Memory B cell (primary cell): Measurements from ENCODE around the gene CTIF.

Experiments
- ATAC-seq: fragments of 150-1000 bp; cut with Tn5 transposase; 2 replicates; pipeline ENCODE4 v1.10.0; 2021; ENCODE audit warnings: low read depth, mild to moderate bottlenecking, moderate library complexity
- DNase-seq, 2 donors: peaks; one replicate each; pipeline ENCODE4 v3.0.0; 2022; ENCODE audit warnings: low spot score in 2 of 2
- H3K27ac Mint-ChIP-seq: one replicate; pipeline ENCODE4 v1.8.0; 2022; ENCODE audit warnings: mild to moderate bottlenecking, moderate library complexity, mixed read lengths
- H3K27me3 Mint-ChIP-seq: one replicate; pipeline ENCODE4 v1.8.0; 2022; ENCODE audit warnings: mixed read lengths
- H3K36me3 Mint-ChIP-seq: one replicate; pipeline ENCODE4 v1.8.0; 2022; ENCODE audit warnings: mild to moderate bottlenecking, mixed read lengths
- H3K4me1 Mint-ChIP-seq: one replicate; pipeline ENCODE4 v1.8.0; 2022; ENCODE audit warnings: mixed read lengths
- H3K4me3 Mint-ChIP-seq: one replicate; pipeline ENCODE4 v1.8.0; 2022; ENCODE audit warnings: mild to moderate bottlenecking, moderate library complexity, mixed read lengths
- H3K9me3 Mint-ChIP-seq: one replicate; pipeline ENCODE4 v1.8.0; 2022; ENCODE audit warnings: mixed read lengths

Gene CTIF

DNA sequence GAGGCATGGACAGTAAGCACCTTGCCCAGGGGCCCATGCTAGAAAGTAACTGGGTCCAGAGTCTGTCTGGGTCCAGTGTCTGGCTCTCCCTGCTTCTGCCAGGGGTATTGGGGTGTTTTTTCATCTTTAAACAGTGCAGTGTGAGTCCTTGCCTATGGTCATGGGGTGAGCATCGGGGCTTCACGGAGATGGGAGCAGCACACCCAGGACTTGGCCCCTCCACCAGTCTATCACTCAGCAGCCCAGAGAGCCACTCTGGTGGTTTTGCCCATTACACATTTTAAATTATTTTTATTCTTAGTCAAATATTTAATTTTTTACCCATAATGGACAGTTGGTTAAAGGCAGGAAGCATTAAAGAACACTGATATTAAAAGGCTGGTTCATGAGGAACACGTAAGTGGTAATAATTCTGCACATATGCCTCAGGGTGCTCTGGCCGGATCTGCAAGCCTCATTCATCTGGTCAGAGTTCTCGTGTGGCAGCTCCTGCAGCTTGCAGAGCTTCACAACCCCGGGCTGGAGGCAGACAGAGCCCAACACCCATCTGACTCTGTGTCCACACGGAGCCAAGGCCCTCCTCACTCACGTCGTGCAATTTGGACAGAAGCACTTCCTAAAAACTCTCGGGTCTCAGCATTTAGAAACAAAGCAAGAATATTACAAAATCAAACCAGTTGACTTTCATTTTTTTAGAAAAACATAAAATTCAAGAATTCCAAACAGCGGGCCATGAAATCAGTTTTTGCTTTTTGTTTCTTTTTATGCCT, 204.1 kb downstream of the CTIF start:
- ATAC-seq = no peak
- DNase-seq = no peak
- no peaks in the 10 kb centered on the region for H3K9me3 Mint-ChIP-seq
- no peaks in the 10 kb centered on the region for H3K36me3 Mint-ChIP-seq
- no peaks in the 10 kb centered on the region for H3K27me3 Mint-ChIP-seq
- H3K4me3 Mint-ChIP-seq = no peak overlapping the region
- no peak overlapping the region for H3K27ac Mint-ChIP-seq
- H3K4me1 Mint-ChIP-seq = no peaks in the 10 kb centered on the region

DNA sequence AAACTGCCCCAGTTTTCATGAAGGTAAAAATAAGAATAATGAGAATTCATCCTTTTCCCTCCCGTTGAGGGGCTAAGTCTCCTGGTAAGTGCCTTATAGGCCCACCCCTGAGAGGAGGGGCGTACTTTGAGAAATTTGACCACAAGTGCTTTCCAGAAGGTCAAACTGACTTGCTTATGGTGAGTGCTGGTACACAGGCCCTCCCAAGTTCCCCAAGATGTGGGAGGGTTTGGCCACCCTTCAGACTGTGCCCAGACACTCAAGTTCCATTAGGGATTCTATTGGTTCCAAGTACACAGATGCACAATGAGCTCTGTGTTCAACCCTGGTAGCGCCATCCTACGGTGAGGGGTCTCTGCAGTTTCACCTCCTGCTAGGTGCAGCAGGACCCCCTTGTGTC, 205.1 kb downstream of the CTIF start:
- Mint-ChIP-seq H3K27ac (no peak overlapping the region), H3K9me3 (no peaks in the 10 kb centered on the region), H3K36me3 (no peaks in the 10 kb centered on the region), H3K4me3 (no peak overlapping the region), H3K27me3 (no peaks in the 10 kb centered on the region), H3K4me1 (no peaks in the 10 kb centered on the region)
- DNase-seq (no peak), ATAC-seq (no peak)

DNA sequence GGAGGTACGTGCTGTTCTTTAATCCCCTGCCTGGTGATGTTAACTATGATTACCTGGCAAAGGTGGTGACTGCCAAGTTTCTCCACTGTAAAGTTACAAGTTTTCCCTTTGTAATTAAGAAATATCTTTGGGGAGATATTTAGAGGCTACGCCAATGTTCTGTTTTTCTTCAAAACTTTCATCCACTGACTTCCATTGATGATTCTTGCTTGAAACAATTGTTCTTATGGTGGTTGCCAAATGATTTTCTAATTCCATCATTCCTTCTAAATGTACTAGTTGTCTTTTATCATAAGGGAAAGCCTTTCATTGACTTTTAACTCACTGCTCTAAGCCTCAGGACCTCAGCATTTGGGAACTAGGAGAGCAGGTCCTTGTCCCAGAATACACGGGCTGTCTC, 206.5 kb downstream of the CTIF start:
- H3K27me3 Mint-ChIP-seq = no peaks in the 10 kb centered on the region
- no peak overlapping the region for H3K27ac Mint-ChIP-seq

DNA sequence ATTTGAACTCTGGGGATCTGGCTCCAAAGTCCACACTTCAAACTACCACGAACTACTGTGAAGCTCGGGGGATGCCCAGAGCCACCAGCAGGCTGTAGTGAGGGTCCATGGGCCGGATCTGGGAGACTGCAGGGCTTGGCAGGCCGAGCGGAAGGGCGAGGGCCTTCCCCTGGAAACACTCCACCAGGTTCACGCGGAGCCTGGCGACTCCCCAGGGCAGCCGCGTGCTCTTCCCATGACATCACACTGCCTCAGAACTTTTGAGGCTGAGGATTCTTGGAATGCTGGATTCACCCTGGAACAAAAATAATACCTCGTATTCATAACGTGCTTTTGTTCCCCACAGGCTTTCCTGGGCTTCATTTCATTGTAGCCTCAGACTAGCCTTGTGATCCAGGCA, 210.9 kb downstream of the CTIF start:
- H3K9me3 Mint-ChIP-seq = no peaks in the 10 kb centered on the region
- H3K36me3 Mint-ChIP-seq = no peaks in the 10 kb centered on the region
- no peak for ATAC-seq
- no peaks in the 10 kb centered on the region for H3K4me1 Mint-ChIP-seq
- H3K27me3 Mint-ChIP-seq = no peaks in the 10 kb centered on the region
- no peak for DNase-seq
- H3K4me3 Mint-ChIP-seq = no peak overlapping the region
- H3K27ac Mint-ChIP-seq = no peak overlapping the region

More for the DNA sequence above, 206.5 kb downstream of the CTIF start:
- DNase-seq (no peak), ATAC-seq (no peak)
- Mint-ChIP-seq H3K36me3 (no peaks in the 10 kb centered on the region), H3K4me3 (no peak overlapping the region), H3K9me3 (no peaks in the 10 kb centered on the region), H3K4me1 (no peaks in the 10 kb centered on the region)

DNA sequence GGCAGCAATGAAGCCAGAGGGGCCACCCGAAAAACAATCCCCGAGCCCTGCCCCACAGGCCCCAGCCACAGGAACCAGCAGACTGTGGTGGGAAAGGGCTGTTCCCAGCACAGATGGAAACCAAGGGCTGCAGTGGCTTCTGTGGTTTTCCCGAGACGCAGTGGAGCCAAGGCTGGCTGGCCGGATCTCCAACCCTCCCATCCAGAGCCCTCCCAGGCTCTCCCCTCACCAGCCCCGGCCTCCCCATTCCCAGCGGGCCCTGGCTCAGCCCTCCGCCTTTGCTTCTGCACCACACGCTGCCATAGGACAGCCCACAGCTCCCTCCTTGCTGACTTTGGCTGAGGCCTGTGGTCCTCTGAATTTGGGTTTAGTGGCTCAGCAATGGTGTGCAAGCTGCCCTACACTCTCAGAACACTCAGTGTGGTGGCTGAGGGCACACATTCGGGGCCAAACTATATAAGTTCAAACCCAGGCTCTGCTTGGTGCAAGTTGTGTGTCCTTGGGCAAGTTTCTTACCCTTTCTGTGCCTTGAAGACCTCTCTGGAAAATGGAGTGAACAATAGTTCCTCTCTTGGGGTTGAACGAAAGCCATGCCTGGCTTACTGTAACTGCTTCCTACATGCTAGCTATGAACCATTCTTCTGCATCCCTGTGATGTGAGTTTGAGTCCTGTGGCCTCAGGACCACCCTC, 211.8 kb downstream of the CTIF start:
- Mint-ChIP-seq H3K9me3 (no peaks in the 10 kb centered on the region), H3K27me3 (no peaks in the 10 kb centered on the region), H3K4me1 (peaks cover 3% of the 10 kb centered on the region), H3K27ac (no peak overlapping the region), H3K4me3 (no peak overlapping the region), H3K36me3 (no peaks in the 10 kb centered on the region)
- no peak for DNase-seq
- no peak for ATAC-seq

DNA sequence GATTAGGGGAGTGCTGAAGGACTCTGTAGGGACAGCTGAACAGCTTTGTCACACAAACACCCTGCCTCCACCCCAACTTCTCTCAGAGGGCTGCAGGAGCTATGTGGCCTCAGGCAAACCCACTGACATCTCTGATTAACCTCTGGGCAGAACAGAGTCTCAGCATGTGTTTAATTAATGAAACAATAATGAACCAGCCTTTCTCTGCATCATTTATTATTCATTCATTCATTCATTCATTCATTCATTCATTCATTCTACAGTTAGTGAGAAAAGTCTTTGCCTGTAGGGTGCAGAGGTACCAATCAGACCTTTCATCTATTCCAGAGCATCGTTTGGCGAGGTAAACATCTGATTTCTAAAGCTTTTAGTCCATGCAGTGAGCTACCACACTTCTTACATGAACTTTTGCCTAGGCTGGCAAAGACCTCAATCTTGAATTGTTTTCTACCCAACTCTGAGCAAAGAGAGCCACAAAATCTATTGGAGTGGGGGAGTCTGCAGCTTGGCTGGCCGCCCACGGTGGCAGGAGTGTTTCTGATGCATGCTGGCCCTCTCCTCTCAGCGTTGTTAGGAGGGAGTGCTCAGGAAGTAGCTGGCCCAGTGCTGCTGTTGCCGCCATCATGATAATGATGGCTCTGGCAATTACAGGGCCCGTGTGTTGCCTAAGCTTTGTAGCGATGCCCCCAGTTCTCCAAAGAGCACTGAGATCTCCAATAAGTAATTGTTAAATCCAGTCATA, 213.1 kb downstream of the CTIF start:
- DNase-seq (no peak), ATAC-seq (no peak)
- H3K36me3 Mint-ChIP-seq = no peaks in the 10 kb centered on the region
- H3K27me3 Mint-ChIP-seq = no peaks in the 10 kb centered on the region
- no peak overlapping the region for H3K4me3 Mint-ChIP-seq
- H3K4me1 Mint-ChIP-seq = peaks cover 3% of the 10 kb centered on the region
- no peaks in the 10 kb centered on the region for H3K9me3 Mint-ChIP-seq
- no peak overlapping the region for H3K27ac Mint-ChIP-seq

DNA sequence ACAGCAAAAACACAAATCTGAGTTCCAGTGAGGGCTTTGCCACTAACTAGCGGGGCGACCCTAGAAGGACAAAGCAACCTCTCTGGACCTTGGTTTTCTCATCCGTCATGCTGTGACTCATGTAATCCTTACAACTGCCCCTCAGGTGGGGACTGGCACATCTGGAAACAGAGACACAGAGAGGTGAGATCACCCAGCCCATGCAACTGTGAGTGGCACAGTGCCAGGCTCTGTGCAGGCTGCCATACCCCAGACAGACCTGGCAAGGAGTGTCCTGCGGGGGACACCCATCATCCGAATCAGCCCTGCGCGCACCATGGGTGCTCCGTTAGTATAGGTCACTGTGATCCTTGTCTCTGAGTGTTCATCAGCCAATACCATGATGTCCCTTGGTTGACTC, 213.6 kb downstream of the CTIF start:
- no peak for DNase-seq
- Mint-ChIP-seq H3K4me3 (no peak overlapping the region), H3K36me3 (no peaks in the 10 kb centered on the region), H3K9me3 (no peaks in the 10 kb centered on the region), H3K4me1 (peaks cover 3% of the 10 kb centered on the region), H3K27me3 (no peaks in the 10 kb centered on the region), H3K27ac (no peak overlapping the region)
- no peak for ATAC-seq

DNA sequence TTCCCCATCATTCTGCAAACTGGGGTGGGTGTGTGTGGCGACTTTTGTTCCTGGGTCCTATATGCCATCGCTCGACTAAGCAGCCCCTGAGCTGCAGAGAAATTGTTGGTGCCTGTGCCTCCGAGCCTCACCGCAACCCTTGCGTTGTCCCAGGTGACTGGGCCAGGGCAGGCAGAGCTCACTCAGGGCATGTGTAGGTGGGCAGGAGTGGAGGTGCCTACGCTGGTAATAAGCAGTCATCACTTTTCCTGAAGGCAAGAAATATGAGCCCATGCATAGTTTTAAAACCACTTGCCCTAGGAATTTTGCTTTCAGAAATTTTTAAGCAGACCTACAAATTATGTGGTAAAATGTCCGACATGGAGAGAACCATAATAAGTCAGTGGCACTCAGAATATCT, 214.1 kb downstream of the CTIF start:
- DNase-seq (no peak), ATAC-seq (no peak)
- Mint-ChIP-seq H3K9me3 (no peaks in the 10 kb centered on the region), H3K27me3 (no peaks in the 10 kb centered on the region), H3K4me3 (no peak overlapping the region), H3K27ac (no peak overlapping the region), H3K4me1 (peaks cover 3% of the 10 kb centered on the region), H3K36me3 (no peaks in the 10 kb centered on the region)

DNA sequence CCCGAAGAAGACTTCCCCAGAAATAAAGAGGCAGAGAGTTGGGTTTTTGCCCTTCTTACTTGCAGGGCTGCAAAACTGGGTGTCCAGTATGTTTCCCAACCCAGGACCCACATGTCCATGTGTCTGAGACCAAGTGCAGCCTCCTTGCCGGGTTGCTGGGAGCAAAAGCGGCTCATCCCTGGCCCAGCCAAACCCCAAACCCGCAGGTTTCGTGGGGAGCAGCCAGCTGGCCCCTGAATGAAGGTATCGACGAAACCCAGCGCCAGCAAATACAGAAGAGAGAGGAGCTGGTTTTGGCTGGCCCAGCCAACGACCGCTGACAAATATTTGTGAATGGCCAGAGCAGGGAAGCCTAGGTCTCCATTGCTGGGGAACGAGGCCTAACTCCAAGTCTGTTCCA, 214.9 kb downstream of the CTIF start:
- Mint-ChIP-seq H3K4me3 (no peak overlapping the region), H3K27ac (no peak overlapping the region), H3K27me3 (no peaks in the 10 kb centered on the region), H3K4me1 (peaks cover 3% of the 10 kb centered on the region), H3K36me3 (no peaks in the 10 kb centered on the region), H3K9me3 (no peaks in the 10 kb centered on the region)
- DNase-seq = no peak
- no peak for ATAC-seq

DNA sequence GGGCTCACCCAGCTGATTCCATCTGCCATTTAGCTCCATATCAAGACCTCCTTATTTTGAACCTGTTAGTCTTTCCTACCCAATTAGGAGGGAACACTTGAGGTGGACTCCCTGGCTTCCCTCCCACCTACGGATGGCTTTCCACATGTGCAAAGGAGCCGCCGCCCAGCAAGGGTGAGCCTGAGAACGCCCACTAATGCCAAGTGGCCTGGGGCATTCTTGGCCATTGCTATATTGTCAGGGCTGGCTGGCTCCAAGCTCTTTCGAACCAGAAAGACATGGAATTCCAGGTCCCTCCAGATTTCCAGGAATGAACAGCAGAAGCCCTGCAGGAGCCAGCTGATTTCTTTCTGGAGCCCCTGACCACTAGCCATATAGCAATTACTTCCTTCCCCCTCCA, 215.7 kb downstream of the CTIF start:
- no peak for ATAC-seq
- peak overlapping the region; percentile 9 for H3K27ac Mint-ChIP-seq

DNA sequence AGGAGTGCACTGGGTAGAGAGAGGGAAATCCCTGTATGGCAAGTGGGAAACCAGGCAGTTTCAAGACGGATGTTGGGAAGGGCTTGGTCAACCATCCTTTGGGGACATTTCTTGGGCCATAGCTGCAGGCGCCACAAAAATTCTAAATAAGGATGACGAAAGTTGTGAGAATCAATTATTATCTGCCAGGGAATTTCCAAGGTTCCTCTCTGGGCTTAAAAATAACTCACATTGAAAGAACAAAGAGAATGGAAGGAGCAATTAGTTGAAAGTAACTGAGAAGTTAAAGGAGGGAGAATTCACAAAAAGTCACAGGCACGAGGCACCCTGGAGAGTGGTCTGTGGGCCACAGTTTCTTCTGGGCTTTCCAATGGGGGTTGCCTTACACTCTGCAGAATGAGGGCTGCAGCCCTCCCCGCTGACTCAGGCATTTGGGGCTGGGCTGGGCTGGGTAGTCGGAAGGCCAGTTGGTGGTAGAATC, 216.2 kb downstream of the CTIF start:
- Mint-ChIP-seq H3K9me3 (no peaks in the 10 kb centered on the region), H3K4me3 (no peak overlapping the region), H3K36me3 (no peaks in the 10 kb centered on the region), H3K4me1 (peaks cover 3% of the 10 kb centered on the region), H3K27me3 (no peaks in the 10 kb centered on the region), H3K27ac (peak overlapping the region; percentile 9)
- DNase-seq (no peak), ATAC-seq (no peak)

More for the DNA sequence above, 215.7 kb downstream of the CTIF start:
- no peak for DNase-seq
- no peaks in the 10 kb centered on the region for H3K36me3 Mint-ChIP-seq
- H3K4me3 Mint-ChIP-seq = no peak overlapping the region
- no peaks in the 10 kb centered on the region for H3K27me3 Mint-ChIP-seq
- no peaks in the 10 kb centered on the region for H3K9me3 Mint-ChIP-seq
- peaks cover 3% of the 10 kb centered on the region for H3K4me1 Mint-ChIP-seq

DNA sequence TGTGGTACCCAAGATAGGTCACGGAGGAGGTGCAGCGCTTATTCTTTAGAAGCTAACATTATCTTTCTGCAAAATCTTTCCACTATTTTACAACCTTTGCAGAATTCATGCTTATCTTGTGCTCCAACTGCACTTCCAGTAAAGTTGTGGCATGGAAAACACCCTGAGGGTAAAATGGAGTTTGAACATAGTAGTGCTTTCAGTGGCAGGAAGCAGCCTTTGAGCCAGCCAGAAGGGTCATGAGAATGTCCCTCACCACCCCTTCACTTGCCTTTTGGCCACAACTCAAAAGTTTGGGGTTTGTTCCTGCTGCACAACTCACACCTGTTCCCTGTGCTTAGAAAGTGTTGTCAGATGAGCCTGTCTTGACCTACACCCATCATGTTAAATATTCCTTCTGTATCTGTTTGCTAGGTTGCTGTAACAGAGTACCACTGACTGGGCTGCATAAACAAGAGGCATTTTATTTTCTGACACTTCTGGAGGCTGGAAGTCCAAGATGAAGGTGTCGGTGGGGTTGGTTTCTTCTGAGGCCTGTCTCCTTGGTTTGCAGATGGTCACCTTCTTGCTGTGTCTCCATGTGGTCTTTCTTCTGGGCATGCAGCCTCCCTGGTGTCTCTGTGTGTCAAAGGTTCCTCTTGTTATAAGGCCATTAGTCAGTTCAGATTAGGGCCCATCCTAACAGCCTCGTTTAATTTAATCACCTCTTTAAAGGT, 217.8 kb downstream of the CTIF start:
- ATAC-seq = no peak

DNA sequence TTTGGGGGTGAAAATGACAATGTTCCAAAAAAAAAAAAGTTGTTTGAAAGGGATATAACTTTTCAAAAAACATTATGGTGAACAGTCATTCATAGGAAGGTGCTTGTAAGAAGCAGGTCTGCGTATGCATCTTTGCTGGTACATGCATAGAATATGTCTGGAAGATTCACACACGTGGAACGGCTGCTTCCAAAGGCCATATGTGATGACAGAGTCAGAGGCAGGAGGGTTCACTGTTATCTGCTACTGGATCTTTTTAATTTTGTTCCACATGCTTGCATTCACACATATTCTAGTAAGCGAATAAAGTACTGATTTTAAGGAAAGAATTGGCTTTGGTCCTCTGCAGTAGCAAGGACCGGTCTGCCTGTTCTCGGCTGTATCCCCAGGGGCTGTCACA, 218.5 kb downstream of the CTIF start:
- H3K9me3 Mint-ChIP-seq = no peaks in the 10 kb centered on the region
- no peak overlapping the region for H3K27ac Mint-ChIP-seq
- DNase-seq = no peak
- no peak overlapping the region for H3K4me3 Mint-ChIP-seq
- no peak for ATAC-seq
- no peaks in the 10 kb centered on the region for H3K27me3 Mint-ChIP-seq
- peaks cover 3% of the 10 kb centered on the region for H3K4me1 Mint-ChIP-seq
- peaks cover 5% of the 10 kb centered on the region for H3K36me3 Mint-ChIP-seq

More for the DNA sequence above, 217.8 kb downstream of the CTIF start:
- DNase-seq = no peak
- Mint-ChIP-seq H3K36me3 (no peaks in the 10 kb centered on the region), H3K4me3 (no peak overlapping the region), H3K9me3 (no peaks in the 10 kb centered on the region), H3K4me1 (peaks cover 3% of the 10 kb centered on the region), H3K27ac (no peak overlapping the region), H3K27me3 (no peaks in the 10 kb centered on the region)

DNA sequence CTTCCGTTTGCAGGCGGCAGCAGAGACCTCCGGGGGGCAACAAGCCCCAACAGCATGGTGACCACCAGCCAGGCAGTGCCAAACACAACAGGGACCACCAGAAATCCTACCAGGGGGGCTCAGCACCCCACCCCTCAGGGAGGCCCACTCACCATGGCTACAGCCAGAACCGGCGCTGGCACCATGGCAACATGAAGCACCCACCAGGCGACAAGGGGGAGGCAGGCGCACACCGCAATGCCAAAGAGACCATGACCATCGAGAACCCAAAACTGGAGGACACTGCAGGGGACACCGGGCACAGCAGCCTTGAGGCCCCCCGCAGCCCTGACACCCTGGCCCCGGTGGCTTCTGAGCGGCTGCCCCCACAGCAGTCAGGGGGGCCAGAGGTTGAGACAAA, 219.1 kb downstream of the CTIF start:
- Mint-ChIP-seq H3K4me3 (no peak overlapping the region), H3K9me3 (no peaks in the 10 kb centered on the region), H3K27me3 (no peaks in the 10 kb centered on the region), H3K27ac (no peak overlapping the region), H3K36me3 (peaks cover 5% of the 10 kb centered on the region), H3K4me1 (peaks cover 3% of the 10 kb centered on the region)
- ATAC-seq (no peak), DNase-seq (no peak)
